GM19372 (cell line): ENCODE measurements around the gene NHSL1.

Experiments
- ATAC-seq: cut with Tn5 transposase; IDR thresholded peaks from one replicate; pipeline ENCODE4 v1.9.1; 2021; ENCODE audit warnings: mild to moderate bottlenecking, low read depth, moderate library complexity; ENCODE audit not compliant: unreplicated experiment

NHSL1 gene

GRCh38 chr6:138500045-138500665 lies 861 bp upstream of the NHSL1 start:
- no peak for ATAC-seq

- ATAC-seq: peak; percentile 8
Measured at GRCh38 chr6:138498629-138499302, 528 bp downstream of the NHSL1 start.

DNA sequence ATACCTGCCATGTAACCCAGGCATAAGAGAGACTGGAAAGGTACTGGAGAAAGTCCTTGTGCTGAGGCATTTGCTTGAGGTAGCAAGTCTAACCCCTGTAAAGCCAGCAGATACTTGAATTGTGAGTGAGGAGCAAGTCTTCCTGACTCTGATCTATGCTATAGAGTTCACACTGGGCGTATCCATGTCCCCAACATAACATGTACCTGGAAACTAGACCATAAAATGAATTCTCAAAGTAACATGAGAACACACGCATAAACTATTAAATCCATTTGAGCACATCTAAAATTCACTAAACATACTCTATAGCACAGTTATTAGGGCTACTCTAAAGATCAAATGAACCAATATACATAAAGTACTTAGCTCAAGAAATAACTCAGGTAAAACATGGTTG lies 2.0 kb downstream of the NHSL1 start:
- no peak for ATAC-seq

GRCh38 chr6:138494312-138494711 lies 5.0 kb downstream of the NHSL1 start:
- ATAC-seq: no peak

- no peak for ATAC-seq
Measured at GRCh38 chr6:138493413-138493812, 5.9 kb downstream of the NHSL1 start.

GRCh38 chr6:138492871-138493270 lies 6.4 kb downstream of the NHSL1 start:
- ATAC-seq: no peak

DNA sequence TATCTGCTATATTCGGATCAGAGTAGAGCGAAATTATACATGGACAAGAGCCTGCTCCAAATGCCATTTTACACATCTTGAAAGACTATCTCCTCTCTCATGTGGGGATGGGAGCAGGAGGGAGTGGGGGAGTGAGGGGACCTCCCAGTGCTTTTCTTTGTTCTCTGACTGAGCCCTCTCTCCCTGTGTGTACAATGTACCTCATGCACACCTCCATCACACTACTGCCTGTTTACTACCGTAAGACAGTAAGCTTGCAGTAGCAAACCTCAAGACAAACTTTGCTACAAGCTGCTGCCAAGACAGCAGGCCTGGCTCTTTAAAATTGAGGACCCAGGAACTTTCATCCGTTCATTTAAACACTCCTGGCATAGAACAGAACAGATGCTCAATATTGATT lies 7.2 kb downstream of the NHSL1 start:
- ATAC-seq: no peak

GRCh38 chr6:138491017-138491416 lies 8.3 kb downstream of the NHSL1 start:
- no peak for ATAC-seq

DNA sequence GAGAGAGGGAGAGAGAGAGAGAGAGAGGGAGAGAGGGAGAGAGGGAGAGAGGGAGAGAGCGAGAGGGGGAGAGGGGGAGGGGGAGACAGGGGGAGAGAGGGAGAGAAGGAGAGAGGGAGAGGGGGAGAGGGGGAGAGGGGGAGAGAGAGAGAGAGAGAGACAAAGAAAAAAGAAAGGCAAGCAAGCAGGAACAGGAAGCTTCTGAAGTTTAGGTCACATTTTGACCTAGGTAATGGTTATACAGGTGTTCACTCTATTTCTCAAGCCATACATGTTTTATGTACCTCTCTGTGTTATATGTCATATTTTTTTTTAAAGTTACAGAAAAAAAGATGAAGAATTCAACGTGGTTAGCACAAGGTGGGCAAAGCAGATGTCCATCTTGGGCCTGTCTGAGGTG lies 9.4 kb downstream of the NHSL1 start:
- ATAC-seq: no peak

DNA sequence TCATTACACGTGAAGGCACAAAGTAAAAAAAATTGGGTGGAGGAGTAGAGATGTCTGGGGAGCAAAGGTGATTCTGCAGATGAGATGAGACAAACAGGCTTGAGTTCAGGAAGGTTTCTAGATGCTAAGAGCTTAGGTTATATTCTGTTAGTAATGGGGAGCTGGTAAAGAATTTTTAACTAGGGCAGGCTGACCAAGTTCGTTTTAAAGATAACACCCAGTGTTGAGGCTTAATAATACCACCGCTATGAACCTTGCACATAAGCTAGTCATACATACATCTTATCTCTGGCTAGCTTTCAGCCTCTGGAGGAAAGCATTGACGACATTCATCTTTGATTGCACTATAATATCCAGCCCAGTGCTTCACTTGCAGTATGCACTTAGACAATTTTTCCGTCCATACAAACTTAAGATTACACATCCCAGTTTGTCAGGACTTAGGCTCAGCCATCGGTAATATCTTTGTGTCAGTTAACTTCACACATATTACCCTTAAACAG lies 12.1 kb downstream of the NHSL1 start:
- no peak for ATAC-seq

DNA sequence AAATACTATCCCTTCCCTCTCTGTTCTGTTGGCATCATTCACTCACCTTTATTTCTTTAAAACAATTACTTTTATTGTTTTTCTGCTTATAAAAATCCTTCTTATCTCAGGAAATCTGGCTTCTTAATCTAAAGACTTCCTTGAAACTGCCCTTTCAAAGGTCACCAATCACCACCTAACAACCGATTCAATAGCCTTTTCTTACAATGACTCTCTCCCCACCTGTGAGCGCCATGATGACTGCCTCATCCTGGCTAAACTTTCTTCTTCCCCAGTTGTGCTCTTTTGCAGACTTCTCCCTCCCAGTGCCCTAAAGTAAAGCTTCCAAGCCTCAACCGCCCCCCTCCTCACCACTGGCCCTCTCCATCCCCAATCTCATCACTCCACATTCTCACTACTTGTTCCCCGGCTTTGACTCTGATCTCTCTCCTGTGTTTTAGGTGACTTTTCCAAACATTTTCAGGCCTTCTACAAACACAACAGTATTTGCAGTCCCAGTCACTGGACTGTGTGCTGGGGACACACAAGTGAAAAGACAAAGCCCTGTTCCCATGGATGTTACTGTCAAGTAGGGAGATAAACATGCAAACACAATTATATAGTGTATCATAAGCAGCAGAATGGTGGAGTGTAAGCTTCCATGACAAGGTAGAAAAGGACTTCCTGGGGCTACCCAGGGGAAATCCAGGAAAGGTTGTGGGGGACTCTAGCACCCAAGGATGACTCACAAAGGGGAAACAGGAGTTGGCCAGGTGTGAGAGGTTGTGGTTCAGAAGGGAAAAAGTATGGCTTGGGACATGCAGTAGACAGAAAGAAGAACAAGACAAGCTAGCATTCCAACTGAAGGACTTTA lies 12.8 kb downstream of the NHSL1 start:
- no peak for ATAC-seq

GRCh38 chr6:138485586-138486248 lies 13.6 kb downstream of the NHSL1 start:
- ATAC-seq: no peak

GRCh38 chr6:138485005-138485545 lies 14.2 kb downstream of the NHSL1 start:
- no peak for ATAC-seq

GRCh38 chr6:138484018-138484731 lies 15.1 kb downstream of the NHSL1 start:
- no peak for ATAC-seq

- ATAC-seq: no peak
Measured at GRCh38 chr6:138482816-138483215, 16.5 kb downstream of the NHSL1 start.

DNA sequence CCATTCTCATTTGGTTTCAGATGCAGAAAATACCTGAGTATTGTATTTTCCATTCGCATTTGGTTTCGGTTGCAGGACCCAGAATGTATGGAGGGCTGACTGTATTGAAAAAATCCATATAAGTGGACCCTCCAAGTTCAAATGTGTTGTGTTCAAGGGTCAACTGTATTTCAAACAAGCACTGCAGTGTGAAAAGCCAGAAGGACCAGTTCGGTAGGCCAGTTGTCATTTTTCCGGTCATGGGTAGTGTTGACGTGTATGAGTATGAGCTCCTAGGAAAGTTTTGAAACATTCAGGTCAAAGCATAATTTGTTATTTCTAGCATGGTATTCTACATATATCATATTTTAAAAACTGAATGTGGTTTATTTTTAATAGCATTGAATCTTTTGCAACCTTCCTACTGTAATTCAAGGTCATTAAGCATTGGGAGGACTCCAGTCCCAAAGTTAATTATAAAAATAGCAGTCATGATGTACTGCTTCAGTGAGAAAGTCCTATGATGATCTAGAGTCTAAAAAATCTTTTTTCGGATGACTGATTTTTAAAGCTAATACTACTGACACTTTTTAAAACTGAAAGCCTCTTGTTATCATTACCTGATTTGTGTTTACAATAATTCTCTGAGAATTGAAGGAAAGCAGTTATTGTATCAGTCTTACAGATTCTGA lies 18.9 kb downstream of the NHSL1 start:
- ATAC-seq: no peak

DNA sequence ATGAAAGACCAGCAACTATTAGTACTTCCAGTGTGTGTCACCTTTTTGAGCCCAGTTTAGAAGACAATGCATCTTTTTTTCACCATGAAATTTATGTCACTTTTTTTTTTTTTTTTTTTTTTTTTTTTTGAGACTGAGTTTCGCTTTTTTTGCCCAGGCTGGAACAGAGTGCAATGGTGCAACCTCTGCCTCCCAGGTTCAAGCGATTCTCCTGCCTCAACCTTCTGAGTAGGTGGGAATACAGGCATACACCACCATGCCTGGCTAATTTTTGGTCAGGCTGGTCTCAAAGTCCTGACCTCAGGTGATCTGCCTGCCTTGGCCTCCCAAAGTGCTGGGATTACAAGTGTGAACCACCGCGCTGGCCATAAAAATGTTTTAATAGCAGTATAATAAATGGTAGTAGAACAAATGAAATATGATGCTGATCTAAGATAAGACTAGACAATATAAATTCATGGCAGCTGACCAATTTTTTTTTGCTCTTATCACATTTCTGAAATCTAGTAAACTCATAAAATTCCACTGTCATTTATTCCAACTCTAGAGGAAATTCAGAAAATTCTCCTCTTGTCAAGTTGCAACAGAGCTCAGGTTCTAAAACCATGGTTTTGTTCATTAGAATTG lies 21.3 kb downstream of the NHSL1 start:
- no peak for ATAC-seq

DNA sequence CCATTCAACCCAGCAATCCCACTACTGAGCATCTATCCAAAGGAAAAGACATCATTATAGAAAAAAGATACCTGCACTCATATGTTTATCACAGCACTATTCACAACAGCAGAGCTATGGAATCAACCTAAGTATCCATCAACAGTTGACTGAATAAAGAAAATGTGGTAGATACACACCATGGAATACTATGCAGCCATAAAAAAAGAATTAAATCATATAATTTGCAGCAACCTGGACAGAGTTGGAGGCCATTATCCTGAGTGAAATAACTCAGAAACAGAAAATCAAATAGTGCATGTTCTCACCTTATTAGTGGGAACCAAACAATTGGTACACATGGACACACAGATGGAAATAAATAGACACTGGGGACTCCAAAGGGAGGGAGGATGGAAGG lies 23.2 kb downstream of the NHSL1 start:
- ATAC-seq: no peak

DNA sequence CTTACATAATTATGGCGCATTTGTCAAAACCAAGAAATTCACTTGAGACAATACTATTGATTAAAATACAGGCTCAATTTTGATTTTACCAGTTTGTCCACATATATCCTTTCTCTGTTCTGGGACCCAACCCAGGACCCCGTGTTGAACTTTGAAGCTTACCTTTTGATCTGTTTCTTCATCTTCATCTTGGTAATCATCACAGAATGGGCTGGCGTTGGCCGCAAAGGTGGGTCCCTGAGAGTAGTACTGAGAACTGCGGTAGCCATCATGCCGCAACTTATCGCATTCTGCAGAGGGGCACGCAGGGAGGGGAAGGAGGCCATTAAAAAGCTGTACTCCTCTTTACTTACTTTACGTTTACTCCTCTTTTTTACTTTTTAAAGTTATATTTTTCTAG lies 26.1 kb downstream of the NHSL1 start:
- no peak for ATAC-seq
